HG03175 (cell line): ENCODE measurements around the gene COX20.
"Not testable (repeated sequence)": the region's sequence is repeated elsewhere in the genome, so short reads cannot be mapped to it uniquely, and the experiment has no call there.

ENCODE experiments used
- ATAC-seq: cut with Tn5 transposase; IDR thresholded peaks from one replicate; pipeline ENCODE4 v1.9.1; 2021; ENCODE audit warnings: mild to moderate bottlenecking, moderate library complexity; ENCODE audit not compliant: unreplicated experiment

The COX20 gene

GRCh38 chr1:244821134-244821533, 14.3 kb upstream of the COX20 start:
- ATAC-seq = no peak

- no peak for ATAC-seq
Measured at GRCh38 chr1:244822878-244823277, 12.6 kb upstream of the COX20 start.

GRCh38 chr1:244826712-244827111, 8.7 kb upstream of the COX20 start:
- no peak for ATAC-seq

- ATAC-seq = no peak
Measured at GRCh38 chr1:244830639-244831038, 4.8 kb upstream of the COX20 start.

GRCh38 chr1:244833260-244833659, 2.2 kb upstream of the COX20 start:
- ATAC-seq = not testable (repeated sequence)

DNA sequence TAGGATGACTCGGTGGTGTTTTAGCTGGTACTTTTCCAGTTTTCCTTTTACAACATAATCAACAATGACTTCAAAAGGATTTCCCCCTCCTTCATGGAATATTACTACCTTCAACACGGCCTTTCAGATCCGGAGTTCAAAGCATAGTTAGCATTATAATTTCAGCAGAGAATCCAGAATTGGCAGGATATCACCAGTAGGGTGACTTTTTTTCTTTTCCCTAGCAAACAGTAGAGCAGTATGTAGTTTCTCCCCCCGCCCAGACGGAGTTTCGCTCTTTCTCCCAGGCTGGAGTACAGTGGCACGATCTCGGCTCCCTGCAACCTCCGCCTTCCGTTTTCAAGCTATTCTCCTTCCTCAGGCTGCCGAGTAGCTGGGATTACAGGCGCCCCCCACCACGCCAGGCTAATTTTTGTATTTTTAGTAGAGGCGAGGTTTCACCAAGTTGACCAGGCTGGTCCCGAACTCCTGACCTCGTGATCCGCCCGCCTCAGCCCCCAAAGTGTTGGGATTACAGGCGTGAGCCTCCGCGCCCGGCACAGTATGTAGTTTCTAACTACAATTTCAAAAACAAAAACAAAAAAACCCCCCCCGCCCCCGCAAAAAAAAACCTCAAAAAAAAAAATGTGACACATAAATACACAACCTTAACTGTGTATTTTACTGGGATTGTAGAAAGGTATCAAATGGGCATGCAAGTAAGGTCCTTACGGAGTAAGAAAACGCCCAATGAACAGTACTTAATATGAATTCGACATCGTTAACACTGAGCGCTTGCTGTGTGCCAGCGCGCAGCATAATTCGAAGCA, 1.5 kb upstream of the COX20 start:
- peak; percentile 16 for ATAC-seq

DNA sequence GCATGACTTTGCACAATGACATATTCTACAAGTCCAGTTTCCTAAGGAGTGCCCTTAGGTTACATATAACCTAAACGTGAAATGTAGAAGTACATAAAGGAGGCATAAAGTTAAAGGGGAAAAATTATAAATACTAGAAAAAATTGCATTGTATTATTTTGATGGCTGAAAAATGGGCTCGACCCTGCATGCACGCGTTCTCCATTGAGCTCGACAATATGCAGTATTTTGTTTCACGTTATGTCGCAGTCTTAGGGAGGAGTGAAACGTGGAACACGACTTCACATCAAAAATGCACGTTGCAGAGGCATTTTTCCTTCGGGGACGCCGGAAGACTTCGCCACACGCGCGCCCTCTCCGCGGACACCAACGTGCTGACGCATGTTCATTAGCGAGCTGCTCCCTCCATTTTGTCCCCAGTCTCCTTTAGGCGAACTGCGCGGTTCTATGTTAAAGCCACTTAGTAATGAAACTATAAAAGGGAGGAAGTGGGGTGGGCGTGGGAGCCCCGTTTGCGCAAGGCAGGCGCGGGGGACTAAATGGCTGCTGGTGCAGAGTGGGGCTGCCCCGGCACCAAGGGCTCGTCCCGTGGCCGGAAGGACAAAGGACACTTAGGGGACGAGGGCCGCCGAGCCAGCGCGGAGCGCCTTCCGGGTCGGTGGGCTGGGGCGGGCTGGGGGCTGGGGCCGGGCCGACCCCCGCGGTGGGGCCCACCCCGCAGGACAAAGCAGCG, 749 bp upstream of the COX20 start:
- ATAC-seq = peak; percentile 68

GRCh38 chr1:244836135-244836521, 670 bp downstream of the COX20 start:
- no peak for ATAC-seq

DNA sequence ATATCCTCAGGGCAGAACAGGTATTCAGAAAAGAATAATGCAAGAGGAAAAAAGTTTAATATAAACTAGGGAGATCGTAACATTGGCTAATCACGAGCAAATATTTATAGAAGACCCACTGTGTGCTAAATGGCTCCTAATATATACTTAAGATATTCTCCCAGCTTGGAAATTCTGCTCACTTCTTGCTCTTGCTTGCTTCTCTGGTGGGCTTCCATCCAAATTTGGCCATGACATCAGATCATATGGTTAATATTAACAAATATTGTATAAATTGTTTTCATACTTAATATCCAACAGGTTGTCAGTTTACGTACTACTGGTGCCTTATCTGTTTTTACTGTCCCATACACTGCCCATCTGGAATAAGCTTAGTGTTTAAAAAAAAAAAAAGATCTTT, 1.1 kb downstream of the COX20 start:
- ATAC-seq = no peak

DNA sequence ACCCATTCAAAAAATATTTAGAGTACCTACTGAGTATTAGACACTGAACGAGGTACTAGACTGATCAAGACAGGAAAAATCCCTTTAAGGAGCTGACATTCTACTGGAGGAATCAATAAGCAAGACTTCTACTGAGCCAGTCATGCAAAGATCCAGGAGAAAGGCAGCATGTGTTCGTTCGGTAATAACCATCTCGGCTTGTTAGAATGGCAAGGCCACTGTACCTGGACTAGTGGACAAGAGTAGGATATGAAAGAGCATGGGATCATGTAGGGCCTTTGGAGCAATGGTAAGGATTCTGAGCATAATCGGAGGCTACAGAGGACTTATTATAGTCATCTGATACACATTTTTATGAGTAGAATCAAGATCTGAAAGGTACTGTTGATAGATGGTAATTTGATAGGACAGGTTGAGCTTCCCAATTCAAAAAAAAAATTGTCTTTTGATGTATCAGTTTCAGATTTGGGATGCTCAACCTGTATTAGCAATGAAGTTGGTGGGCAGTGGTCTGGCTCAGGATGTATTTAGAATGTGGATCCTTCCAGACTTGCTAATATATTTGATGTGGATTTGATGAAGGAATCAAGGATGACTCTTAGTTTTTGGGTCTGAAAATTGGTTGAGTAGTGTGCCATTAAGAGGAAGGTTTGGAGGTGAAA, 2.3 kb downstream of the COX20 start:
- no peak for ATAC-seq

GRCh38 chr1:244839656-244840055, 4.2 kb downstream of the COX20 start:
- ATAC-seq = no peak

DNA sequence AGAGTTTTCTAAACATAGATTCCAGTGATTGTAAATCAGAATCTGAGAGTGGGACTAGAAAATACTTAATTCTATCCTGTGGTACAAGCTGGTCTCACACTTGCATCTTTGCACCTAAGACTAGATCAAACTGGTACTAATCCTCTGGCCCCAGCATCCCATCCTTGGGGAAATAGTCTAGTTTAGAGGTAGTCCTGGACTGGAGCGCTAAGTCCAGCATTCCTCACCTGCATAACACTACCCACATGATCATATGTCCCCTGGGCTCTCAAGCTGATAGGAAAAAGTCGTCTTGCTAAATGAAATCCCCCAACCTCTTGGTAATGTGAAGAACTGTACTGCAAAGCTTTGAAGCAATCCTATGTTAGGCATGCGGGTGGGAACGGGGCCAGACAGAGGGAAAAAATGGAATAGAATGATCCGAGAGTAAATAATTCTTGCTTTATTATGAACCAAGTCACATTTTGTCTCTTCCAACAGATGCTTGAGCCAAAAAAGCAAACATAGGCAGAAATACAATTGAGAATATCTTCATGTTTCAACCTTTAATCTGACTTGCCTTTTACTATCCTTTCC, 4.8 kb downstream of the COX20 start:
- no peak for ATAC-seq

DNA sequence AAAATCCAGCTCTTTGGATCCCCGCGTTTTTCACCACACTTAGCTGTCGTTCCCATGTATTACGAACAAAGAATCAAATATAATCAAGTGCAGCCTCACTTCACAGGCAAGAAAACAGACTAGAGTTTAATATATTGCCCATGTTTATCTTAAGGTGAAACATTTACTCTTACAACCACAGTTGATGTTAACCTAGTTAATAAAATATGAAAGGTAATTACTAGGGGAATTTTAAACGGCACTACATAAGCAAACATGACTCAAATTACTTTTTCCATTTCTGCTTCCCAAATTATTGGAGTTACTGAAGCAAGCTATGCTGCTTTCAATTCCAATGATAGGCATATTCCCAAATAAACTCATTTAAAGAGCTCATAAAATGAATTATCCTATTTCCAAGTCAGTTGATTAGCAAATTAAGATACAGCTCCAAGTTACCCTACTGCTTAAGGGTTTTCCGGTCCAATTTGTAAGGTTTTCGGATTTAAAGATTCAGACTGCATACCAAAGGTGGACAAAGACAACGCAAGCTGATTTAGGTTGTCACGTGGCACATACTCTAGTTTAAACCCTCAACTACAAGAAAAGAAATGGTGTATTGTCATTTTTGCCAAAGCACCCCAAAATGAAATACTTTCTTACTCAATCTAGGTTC, 5.9 kb downstream of the COX20 start:
- no peak for ATAC-seq

GRCh38 chr1:244843148-244843978, 7.9 kb downstream of the COX20 start:
- ATAC-seq = no peak

- ATAC-seq = no peak
Measured at GRCh38 chr1:244844155-244845121, 9.0 kb downstream of the COX20 start.

GRCh38 chr1:244846653-244847052, 11.2 kb downstream of the COX20 start:
- no peak for ATAC-seq

- no peak for ATAC-seq
Measured at GRCh38 chr1:244849189-244849866, 13.9 kb downstream of the COX20 start.

DNA sequence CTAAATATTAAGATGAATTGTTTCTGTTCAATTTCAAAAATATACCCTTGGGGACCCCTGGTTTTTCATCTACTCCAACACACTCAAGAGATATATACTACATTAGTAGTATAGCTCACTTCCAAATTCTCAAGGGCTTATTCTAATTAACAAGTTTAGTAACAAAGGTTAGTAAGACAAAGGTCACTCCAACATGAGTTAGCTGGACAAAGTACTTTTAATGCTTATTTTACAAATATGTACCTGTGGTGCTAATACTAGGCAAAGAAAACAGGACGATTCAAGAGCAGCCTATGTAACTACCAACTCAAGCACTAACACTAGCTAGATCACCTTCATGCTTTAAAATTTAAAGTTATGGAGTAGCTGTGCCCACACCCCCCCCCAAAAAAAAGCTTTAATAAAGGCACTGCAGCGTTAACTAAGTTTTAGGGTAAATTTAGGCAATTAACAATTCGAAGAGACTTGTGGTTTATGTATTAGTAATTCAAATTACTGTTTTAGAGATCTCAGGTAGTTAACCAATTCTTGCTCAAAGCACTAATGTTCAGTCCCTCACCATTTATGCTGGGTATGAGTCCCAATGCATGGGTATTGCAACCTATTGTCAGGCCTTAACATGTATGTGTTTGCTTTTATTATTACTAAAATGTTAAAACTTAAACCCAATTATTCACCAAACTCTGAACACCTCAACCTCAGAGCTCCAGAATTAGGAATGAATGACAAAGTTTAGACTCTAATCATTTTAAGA, 14.8 kb downstream of the COX20 start:
- ATAC-seq = no peak
